Measurements from ENCODE around the gene LRRC66.

LRRC66 gene

GRCh38 chr4:52019936-52020657 is at the start of gene LRRC66:
Gene LRRC66 (minus strand): TSS chr4:52020363. CDS start chr4:52017613, 2,750 bp downstream.
- no peak for DNase-seq (ENCODE audit: low read depth in 3 of 3)

GRCh38 chr4:52069571-52069970 is 49.4 kb upstream of the LRRC66 start:
- DNase-seq (ENCODE audit: low read depth in 3 of 3): no peak

DNA sequence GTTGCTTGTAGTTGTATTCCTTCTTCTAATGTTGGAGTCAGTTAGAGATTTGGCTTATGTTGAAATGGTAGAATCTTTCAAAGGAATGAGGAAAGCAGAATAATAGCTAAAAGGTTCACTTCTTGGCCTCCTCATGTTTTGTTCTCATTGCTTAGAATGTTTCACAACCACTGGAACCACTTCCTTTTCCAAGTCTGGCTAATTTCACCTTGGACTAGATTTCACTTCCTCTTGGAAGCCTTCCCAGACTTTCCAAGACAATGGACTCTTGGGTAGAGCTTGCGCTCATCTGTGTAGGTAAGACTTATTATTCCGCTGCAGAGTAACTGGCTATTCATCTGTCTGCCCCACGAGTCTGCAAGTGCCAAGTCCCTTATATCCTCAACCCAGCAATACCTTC is 39.2 kb upstream of the LRRC66 start:
- no peak for DNase-seq (ENCODE audit: low read depth in 3 of 3)

DNA sequence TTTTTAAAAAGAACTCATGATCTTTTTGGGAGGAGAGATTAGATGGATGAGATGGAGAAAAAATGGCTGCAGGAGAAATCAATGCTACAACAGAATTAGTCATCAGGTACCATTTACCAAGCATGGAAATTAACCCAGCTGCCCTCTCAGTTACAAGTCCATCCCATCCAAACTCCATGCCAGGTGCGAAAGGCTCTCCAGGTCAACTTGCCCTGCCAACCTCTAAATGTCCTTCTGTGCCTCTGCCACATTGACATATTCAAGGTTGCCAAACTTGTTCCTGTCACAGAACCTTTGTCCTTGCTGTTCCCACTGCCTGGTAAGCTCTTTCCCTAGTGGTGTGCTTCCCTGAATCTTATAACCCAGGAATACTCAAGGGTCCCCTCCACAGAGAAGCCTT is 38.1 kb upstream of the LRRC66 start:
- no peak for DNase-seq (ENCODE audit: low read depth in 3 of 3)

DNA sequence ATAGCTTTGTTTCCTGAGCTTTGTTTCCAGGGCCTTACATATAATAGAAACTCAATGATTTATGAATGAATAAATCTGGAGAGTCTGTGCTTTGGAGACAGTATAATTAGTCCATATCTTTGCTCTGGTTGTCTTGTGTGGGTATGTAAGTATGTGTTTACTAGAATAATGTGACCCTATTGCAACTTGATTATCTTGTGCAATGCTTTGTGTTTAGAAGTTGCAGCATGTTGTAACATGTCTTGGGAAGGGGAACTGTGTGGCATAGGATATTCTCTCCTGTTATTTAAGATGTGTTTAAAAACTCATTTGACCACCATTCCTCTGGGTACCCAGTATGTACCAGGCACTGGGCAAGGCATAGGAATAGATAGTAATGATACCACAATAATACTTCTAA is 37.0 kb upstream of the LRRC66 start:
- no peak for DNase-seq (ENCODE audit: low read depth in 3 of 3)

DNA sequence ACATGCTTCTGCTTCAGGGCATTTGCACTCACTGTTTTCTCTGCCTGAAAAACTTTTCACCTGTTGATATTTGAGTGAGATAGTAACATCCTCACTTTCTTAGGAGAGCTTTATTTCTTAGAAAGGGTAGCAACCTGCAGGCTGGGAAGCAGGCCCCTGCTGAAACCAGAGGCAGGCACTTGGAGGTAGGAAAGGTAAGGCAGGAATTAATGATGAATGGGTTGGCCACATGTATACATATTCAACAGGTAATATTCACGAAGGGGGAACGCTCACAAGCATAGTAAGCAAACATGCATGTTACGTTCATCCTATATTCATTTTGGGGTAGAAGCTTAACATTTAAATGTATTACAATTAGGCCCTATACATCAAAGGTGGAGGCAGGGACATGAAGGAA is 34.1 kb upstream of the LRRC66 start:
- no peak for DNase-seq (ENCODE audit: low read depth in 3 of 3)

DNA sequence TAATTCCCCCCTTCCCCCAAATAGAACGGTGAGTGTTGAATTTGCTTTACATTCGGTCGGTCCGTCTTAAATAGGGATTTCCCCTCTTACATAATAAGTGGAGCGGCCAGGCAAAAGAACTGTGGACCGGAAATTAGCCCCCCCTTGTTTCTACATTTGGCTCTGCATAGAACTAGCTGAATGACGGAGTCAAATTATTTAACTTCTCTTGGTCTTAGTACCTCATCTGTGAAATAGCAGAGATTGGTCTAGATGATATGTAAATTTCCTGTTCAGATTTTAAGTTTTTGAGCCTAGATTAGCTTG is 32.3 kb upstream of the LRRC66 start:
- DNase-seq (ENCODE audit: low read depth in 3 of 3): no peak

GRCh38 chr4:52051615-52052474 is 31.7 kb upstream of the LRRC66 start:
- no peak for DNase-seq (ENCODE audit: low read depth in 3 of 3)

DNA sequence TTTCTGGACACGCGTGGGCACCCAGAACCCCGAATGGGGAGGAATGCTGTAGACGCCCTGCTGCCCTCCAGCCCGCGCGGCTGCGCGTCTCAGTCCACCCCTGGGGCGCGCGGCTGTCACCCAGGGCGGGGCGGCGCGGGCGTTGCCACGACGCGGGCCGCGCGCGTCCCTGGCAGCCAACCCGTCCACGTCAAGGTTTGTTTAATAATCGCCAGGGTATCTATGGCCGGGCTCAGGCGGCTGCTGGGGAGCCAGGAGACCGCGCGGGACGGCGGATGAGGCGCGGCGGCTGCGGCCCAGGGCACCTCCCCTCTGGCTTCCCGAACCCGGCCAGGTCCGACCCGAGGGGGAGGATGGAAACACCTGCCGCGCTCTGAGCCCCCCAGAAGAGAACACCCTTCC is 31.1 kb upstream of the LRRC66 start, which contains the start of gene SPATA18:
Gene SPATA18, plus strand, starts transcription at position 92 of the 402 bp plus-strand sequence. CDS start 401 bp downstream, outside the sequence.
- DNase-seq (ENCODE audit: low read depth in 3 of 3): no peak

- no peak for DNase-seq (ENCODE audit: low read depth in 3 of 3)
Observed at GRCh38 chr4:52049266-52049665, 29.1 kb upstream of the LRRC66 start.

DNA sequence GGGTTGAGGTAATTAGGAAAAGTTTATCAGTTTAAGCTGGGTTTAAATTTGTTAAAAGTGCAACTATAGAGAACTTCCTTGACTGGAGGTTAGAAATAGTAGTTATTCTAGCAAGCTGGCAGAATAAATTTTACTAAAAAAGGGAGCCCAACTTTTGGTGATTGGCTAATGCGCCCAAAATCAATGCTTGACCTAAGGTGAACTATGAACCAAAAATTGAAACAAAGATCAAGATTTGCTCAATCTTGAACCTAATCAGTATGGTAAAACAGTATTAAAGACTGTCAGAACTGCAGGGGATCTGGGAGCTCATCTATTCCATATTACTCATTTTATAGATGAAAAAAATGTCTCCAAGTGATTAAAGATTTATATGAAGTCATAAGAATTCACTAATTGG is 24.9 kb upstream of the LRRC66 start:
- no peak for DNase-seq (ENCODE audit: low read depth in 3 of 3)

DNA sequence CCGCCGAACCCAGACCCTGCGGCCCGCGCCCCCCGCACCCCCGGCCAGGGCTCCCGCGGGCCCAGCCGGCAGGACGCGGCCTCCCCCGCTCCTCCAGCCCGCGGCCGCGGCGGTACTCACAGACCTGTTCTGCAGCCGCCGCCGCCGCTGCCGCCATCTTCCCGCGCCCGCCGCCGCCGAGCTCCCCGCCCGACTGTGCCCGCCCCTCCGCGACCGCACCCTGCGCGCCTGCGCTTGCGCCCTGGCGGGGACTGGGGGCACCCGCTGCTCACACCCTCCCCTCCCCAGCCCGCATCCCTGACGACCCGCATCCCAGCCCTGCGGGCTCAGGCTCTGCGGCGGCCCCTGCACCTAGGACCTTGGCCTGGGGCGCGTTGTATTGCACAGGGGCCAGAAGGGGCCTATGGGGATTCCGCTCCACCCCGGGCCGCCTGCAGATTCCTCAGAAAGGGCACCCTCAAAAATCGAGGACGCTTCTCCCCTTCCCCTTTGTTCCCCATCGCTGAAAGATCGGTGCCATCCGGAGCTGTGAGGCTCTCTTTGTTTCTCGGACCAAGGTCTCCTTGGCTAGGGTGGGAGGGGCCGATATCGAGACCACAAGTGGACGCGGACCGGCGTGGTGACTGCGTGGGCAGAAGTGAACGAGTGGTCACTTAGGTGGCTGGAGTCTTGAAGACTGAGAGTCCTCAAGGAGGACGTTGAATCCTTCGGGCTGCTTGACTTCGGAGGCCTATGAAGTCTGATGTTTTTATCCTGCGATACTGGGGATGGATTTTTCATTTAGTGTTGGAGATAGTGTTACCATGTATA is 18.1 kb upstream of the LRRC66 start, which contains the start of gene SGCB:
Gene SGCB, minus strand, starts transcription at position 197 of the 810 bp plus-strand sequence. Its CDS starts 40 bp downstream, at position 157.
- DNase-seq (ENCODE audit: low read depth in 3 of 3): peak; percentile 40 to 65 (median 47)

GRCh38 chr4:52037689-52038102 is 17.5 kb upstream of the LRRC66 start:
- no peak for DNase-seq (ENCODE audit: low read depth in 3 of 3)

GRCh38 chr4:52036886-52037530 is 16.8 kb upstream of the LRRC66 start:
- no peak for DNase-seq (ENCODE audit: low read depth in 3 of 3)

GRCh38 chr4:52035190-52035589 is 15.0 kb upstream of the LRRC66 start:
- no peak for DNase-seq (ENCODE audit: low read depth in 3 of 3)

- no peak for DNase-seq (ENCODE audit: low read depth in 3 of 3)
Observed at GRCh38 chr4:52032005-52032404, 11.8 kb upstream of the LRRC66 start.

DNA sequence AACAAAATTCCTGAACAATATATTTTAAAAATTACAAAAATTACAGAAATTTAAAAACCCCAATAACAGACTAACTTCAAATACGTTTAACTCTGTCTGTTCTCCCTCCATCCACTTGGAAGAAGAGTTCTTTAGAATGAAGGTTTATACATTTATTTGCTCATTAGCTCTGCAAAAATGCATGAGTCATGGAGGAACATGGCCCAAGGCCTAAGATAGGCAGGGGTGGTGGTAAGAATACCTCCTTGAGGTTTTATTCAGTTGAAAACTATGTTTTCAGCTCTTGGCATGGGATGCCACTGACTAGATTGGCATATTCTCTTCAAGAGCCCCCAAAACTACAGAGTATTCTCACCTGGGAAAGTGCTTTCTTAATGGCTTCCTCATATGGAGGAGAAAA is 8.8 kb upstream of the LRRC66 start:
- no peak for DNase-seq (ENCODE audit: low read depth in 3 of 3)

- no peak for DNase-seq (ENCODE audit: low read depth in 3 of 3)
Observed at GRCh38 chr4:52017814-52018213, 2.3 kb downstream of the LRRC66 start.

DNA sequence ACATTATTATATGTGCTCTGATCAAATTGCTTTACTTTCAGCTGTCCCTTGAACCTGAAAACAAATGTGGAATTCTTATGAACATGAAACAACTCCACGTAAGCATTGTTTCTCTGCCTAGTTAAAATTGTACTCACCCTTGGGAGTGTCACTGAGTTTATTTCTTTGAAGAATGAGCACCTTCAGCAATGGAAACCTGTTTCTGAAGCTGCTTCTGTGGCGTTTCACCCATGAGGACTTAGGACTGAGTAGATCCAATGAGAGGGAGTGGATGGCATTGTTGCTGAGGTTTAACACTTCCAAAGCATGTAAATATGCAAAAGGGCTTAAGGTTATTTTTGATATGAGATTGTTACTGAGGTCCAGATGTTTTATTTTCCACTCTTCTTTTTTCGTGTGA is 3.2 kb downstream of the LRRC66 start:
- DNase-seq (ENCODE audit: low read depth in 3 of 3): no peak

DNA sequence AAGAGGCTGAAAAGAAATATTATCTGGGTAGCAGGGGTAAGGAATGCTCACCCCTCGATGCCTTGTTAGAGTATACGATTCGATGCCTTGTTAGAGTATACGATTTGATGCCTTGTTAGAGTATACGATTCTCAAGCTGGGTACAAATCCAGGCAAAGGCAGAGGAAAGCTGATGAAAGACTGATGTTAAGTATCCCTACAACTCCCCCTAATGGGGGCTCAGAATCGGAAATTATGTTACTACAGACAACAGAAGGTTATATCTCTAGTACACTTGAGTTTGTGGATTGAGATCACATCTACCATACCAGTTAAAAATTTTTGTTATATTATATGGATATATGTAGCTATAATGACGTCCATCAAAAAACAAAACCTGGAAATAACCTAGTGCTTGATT is 4.8 kb downstream of the LRRC66 start:
- DNase-seq (ENCODE audit: low read depth in 3 of 3): no peak

GRCh38 chr4:52014903-52015302 is 5.3 kb downstream of the LRRC66 start:
- no peak for DNase-seq (ENCODE audit: low read depth in 3 of 3)

GRCh38 chr4:52012651-52013050 is 7.5 kb downstream of the LRRC66 start:
- no peak for DNase-seq (ENCODE audit: low read depth in 3 of 3)

Data from stimulated activated CD4-positive, alpha-beta T cell treated with anti-CD3 and anti-CD28 coated beads, TNF-alpha, amount 100 ng/mL, for 48 hours (primary cell).